ENCODE measurements around the gene CIAPIN1.
A peak's percentile ranks its signal among the peaks of the same experiment; 100 is the strongest.

The CIAPIN1 gene

DNA sequence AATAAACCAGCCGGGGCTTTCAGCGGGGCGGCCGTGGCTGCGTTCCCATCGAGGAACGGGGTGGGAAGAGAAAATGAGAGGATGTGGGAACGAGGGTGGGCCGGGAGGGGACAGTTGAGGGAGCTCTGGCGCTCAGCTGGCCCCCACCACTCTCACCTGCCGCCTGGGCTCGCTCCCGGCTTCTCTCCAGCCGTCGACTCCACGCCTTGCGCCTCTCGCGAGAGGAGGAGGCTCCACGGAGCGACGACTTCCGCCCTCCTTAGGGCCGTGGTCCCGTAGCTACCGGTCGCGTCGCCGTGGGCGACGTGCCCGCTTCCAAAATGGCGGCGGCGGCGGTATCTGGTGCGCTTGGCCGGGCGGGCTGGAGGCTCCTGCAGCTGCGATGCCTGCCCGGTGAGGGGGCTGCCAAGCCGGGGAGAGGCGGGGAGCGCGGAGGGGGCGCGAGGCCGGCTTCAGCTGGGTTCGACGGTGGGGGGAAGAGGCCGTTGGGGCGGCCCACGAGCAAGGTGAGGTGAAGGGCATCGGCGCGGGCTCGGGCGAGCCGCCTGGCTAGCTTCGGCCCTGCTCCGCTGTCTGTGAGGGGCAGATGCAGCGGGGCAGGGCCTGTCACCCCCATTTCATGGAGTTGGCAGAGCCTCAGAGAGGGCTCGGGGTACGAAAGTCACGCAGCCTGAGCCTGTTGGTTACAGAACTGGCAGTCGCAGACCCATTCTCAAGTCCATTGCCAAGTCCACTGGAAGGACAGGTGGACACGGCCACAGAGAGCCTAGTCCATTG lies at the start of gene CIAPIN1, which contains the start of gene COQ9:
CIAPIN1 (minus strand) TSS at position 200 of the 777 bp plus-strand sequence. CDS start 6,457 bp downstream, outside the sequence.
COQ9 (plus strand) TSS at position 294 of the 777 bp plus-strand sequence; CDS start at position 321, 27 bp downstream.
- peak; percentile 74 for DNase-seq (ENCODE audit: low read depth)
- peak within 1 kb of the TSS; percentile 96 for H3K4me3 ChIP-seq (ENCODE audit: low read depth, low read length)
- TF ChIP-seq, protein P1, sequence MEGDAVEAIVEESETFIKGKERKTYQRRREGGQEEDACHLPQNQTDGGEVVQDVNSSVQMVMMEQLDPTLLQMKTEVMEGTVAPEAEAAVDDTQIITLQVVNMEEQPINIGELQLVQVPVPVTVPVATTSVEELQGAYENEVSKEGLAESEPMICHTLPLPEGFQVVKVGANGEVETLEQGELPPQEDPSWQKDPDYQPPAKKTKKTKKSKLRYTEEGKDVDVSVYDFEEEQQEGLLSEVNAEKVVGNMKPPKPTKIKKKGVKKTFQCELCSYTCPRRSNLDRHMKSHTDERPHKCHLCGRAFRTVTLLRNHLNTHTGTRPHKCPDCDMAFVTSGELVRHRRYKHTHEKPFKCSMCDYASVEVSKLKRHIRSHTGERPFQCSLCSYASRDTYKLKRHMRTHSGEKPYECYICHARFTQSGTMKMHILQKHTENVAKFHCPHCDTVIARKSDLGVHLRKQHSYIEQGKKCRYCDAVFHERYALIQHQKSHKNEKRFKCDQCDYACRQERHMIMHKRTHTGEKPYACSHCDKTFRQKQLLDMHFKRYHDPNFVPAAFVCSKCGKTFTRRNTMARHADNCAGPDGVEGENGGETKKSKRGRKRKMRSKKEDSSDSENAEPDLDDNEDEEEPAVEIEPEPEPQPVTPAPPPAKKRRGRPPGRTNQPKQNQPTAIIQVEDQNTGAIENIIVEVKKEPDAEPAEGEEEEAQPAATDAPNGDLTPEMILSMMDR (IDR thresholded peaks at IDR 0.05; ENCODE audit: control insufficient read depth, extremely low read depth, insufficient read depth) = no peak

DNA sequence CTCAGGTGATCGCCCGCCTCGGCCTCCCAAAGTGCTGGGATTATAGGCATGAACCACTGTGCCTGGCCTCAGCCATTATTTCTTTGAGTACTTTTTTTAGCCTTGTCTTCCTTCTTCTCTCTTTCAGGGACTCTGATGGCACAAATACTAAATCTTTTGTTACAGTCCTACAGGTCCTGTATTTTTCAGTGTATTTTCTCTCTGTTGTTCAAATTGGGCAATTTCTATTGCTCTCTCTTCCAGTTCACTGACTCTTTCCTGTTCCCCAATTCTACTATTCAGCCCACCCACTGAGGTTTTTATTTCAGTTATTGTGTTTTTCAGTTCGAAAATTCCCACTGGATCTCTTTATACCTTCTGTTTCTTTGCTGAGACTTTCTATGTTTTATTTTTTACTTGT lies 46.6 kb upstream of the CIAPIN1 start:
- no peak overlapping the region for H3K4me3 ChIP-seq (ENCODE audit: low read depth, low read length)
- TF ChIP-seq, protein P1 (IDR thresholded peaks at IDR 0.05; ENCODE audit: control insufficient read depth, extremely low read depth, insufficient read depth) = no peak
- no peak for DNase-seq (ENCODE audit: low read depth)

DNA sequence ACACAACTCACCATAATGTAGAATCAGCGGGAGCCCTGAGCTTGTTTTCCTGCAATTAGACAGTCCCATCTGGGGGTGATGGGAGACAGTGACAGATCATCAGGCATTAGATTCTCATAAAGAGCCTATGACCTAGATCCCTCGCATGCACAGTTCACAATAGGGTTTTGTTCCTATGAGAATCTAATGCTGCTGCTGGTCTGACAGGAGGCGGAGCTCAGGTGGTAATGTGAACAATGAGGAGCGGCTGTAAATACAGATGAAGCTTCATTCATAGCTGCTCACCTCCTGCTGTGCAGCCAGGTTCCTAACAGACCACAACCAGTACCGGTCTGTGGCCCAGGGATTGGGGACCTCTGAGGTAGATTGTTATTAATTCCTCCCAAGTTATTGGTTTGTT lies 42.0 kb upstream of the CIAPIN1 start:
- no peak for DNase-seq (ENCODE audit: low read depth)
- TF ChIP-seq, protein P1 (IDR thresholded peaks at IDR 0.05; ENCODE audit: control insufficient read depth, extremely low read depth, insufficient read depth) = no peak
- H3K4me3 ChIP-seq (ENCODE audit: low read depth, low read length) = no peak overlapping the region

DNA sequence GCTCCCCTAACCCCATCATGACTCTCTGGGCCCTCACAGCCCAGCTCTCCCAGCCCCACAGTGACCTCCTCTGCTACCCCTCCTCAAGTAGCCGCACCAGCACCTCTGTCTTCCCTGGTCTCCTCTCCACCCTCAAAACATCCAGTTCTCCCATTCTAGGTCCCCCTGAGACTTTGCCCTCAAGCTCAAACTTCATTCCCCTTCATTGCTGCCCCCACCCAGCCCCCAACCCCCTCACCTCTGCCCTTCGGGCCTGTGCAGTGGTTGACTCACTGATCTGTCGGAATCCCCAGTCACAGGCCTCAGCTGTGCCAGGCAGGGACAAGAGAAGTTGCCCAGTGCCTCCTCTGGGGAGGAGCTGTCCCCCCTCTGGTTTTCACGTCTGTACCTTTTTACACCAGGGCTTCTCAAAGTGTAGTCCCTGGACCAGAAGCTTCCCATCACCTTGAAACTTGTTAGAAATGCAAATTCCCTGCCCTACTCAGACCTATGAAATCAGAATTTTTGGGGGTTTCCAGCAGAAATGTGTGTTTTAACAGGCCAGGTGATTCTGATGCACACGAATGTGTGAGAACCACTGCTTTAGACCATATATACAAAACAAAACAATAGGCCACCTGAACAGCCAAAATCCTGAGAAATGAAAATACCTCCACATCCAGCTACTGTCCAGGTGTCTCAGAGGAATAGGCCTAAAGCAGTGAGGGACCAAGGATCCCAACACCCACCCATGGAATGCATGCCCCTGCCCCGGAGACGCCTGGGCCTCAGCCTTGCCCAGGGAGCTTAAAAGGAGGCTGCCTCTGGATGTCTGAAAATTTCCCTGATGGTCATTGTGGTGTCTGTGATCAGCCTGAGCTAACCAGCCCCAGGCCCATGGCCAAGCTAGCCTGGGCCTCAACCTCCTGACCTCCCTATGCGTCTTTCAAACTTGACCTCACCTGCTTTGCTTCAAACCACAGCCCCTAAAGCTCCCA lies 40.0 kb upstream of the CIAPIN1 start:
- H3K4me3 ChIP-seq (ENCODE audit: low read depth, low read length) = peak overlapping the region; percentile 36
- no peak for DNase-seq (ENCODE audit: low read depth)
- TF ChIP-seq, protein P1 (IDR thresholded peaks at IDR 0.05; ENCODE audit: control insufficient read depth, extremely low read depth, insufficient read depth) = no peak

DNA sequence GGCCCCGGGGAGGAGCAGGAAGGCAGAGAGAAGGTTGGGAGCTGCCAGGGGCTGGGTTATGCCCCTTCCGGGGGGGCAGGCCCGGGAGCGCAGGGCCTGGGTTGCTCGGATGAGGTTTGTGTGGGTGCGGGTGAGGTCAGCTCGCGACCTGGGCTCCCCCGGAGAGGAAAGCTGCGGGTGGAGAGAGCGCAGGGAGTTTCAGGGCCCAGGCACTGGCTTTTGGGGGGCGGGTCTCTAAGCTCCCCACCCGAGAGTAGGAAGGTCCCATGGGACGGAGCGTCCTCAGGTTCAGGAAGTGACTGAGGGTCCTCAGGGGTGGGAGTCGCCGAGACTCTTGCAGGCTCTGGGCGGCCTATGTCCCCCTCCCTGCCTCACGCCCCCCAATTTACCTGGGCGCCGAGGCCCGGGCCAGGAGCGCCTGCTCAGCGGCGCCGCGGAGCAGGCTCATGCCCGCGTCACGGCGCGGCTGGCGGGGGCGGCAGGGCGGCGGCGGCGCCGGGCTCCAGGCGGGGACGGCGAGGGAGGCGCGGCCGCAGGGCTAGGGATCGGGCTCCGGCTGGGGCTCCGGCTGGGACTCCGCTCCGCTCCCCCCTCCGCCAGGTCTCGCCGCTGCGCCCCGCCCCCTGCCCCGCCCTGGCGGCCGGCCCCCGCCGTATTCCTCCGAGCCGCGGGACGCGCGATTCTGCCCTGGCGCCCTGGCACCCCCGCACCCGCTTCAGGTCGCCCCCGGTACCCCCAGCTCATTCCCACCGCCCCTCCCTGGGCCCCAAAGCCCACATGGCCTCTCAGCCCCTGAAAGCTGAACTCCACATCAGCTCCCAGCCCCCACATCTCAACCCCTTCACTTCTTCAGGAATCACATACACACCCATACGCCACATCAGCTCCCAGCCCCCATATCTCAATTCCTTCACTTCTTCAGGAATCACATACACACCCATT lies 39.0 kb upstream of the CIAPIN1 start, which contains the start of gene DOK4:
DOK4 (minus strand) TSS at position 578 of the 942 bp plus-strand sequence. CDS start 6,986 bp downstream, outside the sequence.
- peak within 1 kb of the TSS; percentile 61 for H3K4me3 ChIP-seq (ENCODE audit: low read depth, low read length)
- no peak for DNase-seq (ENCODE audit: low read depth)
- TF ChIP-seq, protein P1 (IDR thresholded peaks at IDR 0.05; ENCODE audit: control insufficient read depth, extremely low read depth, insufficient read depth) = no peak
